Breast epithelium (tissue), 3 donors: ENCODE measurements around the gene EAPP.

Experiments
- CTCF ChIP-seq, 3 donors: fragments of 450-650 bp; IDR thresholded peaks; one replicate each; pipeline ENCODE4 v1.5.1; 2016 to 2017; ENCODE audit warnings: antibody characterized with exemption in 3 of 3, mild to moderate bottlenecking in 3 of 3, moderate library complexity in 3 of 3
- POLR2A ChIP-seq: fragments of 450-650 bp; IDR thresholded peaks from one replicate; pipeline ENCODE4 v1.6.1; 2016; ENCODE audit warnings: antibody characterized with exemption, mild to moderate bottlenecking, moderate library complexity
- POLR2AphosphoS5 ChIP-seq, 3 donors: sonication (generic); formaldehyde crosslinking; IDR thresholded peaks; one replicate each; pipeline ENCODE4 v1.6.1; 2017; ENCODE audit warnings: antibody characterized with exemption in 3 of 3

GRCh38 chr14:34536951-34537676, 2.4 kb downstream of the EAPP start:
- TF ChIP-seq CTCF (IDR thresholded peaks at IDR 0.05) (no peak), POLR2AphosphoS5 (IDR thresholded peaks at IDR 0.05) (no peak), POLR2A (no peak)
